Stimulated activated CD8-positive, alpha-beta memory T cell treated with anti-CD3 and anti-CD28 coated beads, Interleukin-15, amount 100 ng/mL, for 1 hour (primary cell): Measurements from ENCODE around the gene ZNF124.
A peak's percentile ranks its signal among the peaks of the same experiment; 100 is the strongest.
"Not testable (repeated sequence)": the region's sequence is repeated elsewhere in the genome, so short reads cannot be mapped to it uniquely, and the experiment has no call there.

Experiments used
- DNase-seq: peaks from one replicate; pipeline ENCODE4 v3.0.0-alpha.2; 2020; ENCODE audit warnings: low read depth

The ZNF124 gene

DNA sequence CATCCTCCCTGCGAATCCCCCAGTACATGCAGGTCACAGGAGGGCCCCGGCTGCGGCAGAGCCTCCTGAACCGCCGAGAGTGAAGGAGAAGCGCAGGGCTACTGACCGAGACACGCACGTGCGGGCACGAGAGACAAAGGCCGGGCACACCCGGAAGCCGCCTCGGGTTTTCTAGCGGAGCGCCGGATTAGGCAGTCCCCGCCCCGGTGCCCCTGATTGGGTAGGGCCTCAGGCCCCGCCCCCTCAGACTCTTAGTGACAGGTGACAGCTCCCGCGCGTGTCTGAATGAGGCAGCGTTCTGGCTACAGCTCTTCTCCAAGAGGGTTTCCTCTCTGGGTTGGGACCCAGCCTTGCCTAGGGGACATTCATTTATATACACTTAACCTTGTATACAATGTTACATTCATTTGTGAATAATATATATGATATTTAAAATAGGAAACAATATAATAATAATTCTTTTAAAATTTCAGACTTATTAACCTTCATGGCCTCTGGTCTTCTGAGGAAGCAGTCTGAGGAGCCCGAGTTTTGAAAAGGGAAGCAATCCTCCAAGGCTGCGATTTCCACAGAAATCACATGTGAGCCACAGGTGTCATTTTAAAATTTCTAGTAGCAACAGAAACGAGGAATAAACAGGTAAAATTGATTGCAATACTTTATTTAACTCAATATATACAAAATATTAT is at the start of gene ZNF124:
Gene ZNF124, minus strand, starts transcription at position 146 of the 689 bp plus-strand sequence. Its CDS starts 143 bp downstream, at position 3.
- not testable (repeated sequence) for DNase-seq

DNA sequence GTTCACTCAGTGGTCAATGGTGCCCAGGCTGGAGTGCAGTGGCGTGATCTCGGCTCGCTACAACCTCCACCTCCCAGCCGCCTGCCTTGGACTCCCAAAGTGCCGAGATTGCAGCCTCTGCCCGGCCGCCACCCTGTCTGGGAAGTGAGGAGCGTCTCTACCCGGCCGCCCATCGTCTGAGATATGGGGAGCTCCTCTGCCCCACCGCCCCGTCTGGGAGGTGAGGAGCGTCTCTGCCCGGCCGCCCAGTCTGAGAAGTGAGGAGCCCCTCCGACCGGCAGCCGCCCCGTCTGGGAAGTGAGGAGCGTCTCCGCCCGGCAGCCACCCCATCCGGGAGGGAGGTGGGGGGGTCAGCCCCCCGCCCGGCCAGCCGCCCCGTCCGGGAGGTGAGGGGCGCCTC is 48.5 kb upstream of the ZNF124 start:
- DNase-seq, result not testable (repeated sequence)

DNA sequence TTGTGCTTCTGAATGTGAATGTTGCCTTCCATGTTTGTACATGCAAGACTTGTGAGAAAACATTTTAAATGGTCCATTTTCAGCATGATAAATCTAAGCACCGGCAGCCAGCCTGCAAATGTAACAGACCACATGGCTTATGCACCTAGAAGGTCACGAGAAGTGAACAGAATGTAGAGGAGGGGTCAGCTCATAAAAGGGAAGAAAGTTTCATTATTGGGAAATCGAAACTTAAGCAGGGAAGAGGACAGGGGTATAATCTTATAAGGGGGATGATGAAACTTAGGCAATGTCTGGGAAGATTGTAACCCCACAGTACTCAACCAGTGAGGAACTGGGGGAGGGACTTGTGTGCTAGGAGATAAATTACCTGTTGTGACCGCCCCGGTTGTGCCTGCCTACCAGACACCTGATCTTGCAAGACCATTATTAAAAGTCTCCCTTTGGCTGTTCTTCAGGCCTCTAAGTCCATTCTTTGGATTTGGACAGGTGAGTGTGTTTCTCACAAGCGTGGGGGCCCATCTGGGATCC is 46.4 kb upstream of the ZNF124 start:
- no peak for DNase-seq

DNA sequence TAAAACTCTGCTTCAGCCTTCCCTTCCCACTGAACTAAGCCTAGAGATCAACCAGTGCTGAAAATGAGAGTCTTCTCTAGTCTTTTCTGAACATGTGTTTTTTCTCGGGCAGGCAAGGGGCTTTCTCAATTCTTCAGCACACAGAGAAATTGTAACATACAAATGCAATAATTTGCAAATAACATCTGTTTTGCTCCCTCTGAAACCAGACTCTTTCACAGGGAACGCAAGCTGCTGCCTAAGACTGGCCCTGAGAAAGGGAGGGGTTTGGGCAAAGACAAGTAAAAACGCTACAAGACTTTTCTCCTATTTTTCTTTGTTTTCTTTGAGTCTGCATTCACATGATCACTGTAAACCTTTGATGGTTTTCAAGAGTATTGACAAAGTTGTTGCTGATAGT is 44.4 kb upstream of the ZNF124 start:
- no peak for DNase-seq

DNA sequence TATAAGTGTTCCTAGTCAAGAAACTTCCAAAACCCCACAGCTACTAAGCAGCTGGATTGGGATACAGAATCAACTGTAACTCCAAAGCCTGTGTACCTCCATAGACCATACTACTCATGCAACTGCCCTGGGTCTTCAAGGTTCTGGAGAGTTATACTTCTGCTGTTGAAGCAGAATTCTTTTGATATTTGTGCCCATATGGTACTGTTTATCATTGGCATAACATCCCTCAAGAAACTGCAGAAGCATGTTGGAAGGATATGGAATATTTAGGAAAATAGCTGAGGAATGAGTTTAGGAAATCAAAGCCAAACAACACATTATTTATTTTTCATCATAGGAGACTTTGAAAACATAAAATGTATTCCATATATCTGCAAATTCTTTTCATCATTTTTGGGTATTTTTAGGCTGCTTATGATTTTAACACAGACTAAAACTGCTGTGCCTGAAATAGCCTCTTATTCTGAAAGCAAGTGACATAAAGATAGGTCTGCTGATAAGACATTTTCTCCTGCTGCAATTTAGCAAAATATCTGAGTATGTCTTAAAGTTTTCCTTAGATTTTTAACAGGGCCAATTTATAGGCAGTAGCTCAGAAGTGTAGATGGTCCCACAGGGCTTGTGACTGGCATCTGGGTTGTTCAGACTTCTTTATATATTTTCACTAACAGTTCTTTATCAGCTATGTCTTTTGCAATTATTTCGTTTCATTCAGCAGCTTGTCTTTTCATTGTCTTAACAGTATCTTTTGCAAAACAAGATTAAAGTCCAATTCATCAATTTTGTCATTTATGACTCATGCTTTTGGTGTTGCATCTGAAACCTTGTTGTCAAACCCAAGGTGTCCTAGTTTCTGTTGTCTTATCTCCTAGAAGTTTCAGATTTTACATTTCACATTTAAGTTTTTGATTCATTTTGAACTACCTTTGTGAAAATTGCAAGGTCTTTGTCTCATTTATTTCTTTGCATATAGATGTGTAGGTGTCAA is 41.1 kb upstream of the ZNF124 start:
- no peak for DNase-seq

DNA sequence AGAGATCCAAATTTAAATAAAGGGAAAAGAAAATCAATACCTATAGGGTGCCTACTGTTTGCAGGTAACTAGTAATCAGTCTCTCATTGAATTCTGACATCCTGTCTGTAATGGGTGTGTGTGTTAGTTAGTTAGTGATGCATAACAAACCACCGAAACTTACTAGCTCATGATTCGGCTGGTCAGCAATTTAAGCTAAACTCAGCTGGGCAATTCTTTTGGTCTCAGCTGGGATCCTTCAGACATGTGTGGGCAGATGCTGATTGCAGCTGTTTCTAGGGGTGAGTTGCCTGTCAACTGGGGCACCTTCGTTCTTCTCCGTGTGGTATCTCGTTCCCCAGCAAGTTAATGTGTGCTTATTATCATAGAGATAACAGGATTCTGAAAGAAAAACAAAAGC is 40.2 kb upstream of the ZNF124 start:
- no peak for DNase-seq

DNA sequence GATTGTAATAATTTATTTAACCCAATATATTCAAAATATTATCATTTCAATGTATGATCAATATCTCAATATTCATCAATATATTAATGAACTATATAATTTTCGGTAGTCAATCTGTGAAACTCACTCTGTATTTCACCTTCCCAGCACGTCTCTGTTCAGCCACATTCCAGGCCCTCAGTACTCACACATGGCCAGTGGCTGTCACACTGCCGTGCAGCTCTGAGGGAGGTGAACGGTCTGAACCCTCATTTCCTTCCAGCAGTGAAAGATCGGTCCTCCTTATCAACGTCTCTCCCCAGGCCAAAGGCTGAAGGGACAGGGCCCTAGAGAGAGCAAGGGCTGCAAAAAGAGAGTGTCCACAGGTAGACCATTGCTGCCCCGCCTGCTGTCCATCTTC is 39.5 kb upstream of the ZNF124 start:
- DNase-seq, result no peak

DNA sequence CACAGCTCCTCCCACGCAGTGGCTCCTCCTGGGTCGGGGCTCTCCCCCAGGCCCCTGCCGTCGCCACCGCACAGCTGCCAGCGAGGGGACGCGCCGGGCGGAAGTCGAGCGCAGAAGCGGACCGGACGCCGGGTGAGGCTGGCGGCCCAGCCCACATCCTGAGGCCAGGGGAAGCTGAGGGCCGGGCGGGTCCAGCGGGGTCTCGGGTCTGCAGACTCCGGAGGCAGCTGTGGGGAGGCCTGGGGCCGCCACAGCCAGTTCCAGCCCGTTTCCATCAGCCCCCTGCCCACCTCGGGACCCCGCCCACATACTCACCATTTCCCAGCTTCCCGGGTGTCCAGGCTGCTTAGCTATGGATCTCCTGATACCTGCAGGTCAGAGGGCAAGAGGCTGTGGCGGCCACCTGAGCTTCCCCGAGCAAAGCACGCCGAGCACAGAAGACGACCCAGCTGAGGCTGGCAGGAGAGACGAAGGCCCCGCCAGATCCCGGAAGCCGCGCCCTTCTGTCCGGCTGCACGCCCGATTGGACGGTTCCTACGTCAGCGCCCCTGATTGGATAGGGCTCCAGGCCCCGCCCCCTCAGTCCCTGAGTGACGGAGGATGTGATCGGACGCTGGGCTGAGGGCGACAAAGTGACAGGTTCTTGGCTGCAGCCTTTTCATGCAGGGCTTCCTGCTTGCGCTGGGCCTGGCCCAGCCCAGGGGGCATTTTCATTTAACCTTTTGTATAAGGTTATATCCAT is 38.7 kb upstream of the ZNF124 start:
- peak; percentile 92 for DNase-seq

DNA sequence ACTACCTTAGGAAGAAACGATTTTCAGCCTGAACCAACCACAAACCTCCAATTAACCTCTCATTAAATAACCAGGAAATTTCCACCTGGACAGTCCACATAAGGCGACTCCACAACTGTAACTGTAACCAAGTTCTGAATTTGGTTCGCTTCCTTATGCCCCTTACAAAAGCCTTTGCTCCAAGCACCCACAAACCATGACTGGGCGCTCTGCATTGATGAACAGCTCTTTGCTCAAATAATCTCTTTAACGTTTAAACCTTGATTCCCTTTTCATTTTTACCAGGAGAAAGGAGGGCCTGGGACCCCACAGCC is 38.2 kb upstream of the ZNF124 start:
- no peak for DNase-seq

DNA sequence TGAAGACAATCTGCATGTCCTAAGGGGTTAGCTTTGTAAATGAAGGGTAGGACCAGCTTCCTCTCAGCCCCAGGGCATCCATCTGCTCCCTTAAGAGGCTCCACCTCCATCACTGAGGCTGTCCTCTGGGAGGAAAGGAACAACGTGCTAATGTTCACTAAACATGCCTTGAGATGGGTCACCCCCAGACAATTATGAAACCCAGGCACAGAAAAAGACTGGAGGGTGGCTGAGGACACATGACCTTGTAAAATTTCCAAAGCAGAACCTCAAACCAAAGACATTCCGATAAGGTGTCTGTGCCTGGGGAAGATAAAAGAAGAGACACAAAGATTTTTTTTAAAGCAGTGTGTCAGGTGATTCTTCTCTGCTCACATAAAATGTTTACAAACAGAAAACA is 37.6 kb upstream of the ZNF124 start:
- no peak for DNase-seq

DNA sequence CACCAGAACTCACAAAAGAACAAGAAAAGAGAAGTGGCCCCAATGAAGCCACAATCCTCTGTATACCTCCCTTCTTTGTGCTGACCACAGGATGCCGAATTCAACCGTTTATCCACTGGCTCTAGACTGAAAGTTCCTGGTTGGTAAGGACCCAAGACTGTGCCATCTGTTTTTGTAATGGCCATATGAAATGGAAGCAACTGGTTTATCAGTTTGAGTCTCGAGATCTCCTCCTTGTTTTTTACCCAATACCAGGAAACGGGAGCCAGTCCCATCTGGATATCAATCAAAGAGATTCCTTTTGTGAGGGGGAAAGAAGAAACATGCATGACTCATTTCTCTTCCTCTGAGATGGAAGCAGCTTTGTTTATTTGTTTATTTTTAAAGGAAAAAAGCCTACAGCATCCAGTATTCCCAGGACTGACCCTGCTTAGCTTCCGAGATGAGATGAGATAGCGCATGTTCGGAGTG is 32.4 kb upstream of the ZNF124 start:
- DNase-seq, result no peak

DNA sequence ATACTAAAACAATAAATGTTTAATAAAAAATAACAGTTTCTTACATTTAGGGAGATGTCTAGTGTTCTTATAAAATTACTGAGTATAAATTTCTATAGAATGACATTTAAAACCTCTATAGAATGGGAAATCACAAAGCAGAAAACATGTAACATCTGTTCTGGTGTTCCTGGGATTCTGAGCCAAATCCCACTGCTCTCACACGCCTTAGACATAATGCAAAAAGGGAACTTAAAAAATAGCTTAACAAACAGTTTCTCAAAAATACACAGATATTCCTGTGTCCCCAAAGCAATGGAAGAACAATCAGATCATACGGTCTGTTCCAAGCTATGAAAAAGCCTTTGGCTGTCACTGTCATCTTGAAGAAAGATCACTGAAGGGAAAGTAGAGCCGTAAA is 27.0 kb upstream of the ZNF124 start:
- no peak for DNase-seq

DNA sequence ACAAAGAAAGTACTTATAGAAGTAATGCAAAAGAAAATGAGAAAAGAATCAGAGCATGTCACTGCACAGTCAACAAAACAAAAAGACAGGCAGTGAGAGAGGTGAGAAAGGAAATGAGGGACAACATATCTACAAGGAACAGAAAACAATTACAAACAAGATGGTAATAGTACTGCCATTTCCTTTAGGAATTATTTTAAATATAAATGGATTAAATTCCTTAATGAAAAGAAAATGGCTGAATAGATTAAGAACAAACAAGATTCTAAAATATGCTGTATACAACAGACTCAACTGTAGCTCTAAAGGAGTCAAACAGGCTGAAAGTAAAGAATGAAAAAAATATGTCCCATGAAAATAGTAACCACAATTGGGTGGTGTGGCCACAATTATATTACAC is 22.1 kb upstream of the ZNF124 start:
- DNase-seq, result no peak

DNA sequence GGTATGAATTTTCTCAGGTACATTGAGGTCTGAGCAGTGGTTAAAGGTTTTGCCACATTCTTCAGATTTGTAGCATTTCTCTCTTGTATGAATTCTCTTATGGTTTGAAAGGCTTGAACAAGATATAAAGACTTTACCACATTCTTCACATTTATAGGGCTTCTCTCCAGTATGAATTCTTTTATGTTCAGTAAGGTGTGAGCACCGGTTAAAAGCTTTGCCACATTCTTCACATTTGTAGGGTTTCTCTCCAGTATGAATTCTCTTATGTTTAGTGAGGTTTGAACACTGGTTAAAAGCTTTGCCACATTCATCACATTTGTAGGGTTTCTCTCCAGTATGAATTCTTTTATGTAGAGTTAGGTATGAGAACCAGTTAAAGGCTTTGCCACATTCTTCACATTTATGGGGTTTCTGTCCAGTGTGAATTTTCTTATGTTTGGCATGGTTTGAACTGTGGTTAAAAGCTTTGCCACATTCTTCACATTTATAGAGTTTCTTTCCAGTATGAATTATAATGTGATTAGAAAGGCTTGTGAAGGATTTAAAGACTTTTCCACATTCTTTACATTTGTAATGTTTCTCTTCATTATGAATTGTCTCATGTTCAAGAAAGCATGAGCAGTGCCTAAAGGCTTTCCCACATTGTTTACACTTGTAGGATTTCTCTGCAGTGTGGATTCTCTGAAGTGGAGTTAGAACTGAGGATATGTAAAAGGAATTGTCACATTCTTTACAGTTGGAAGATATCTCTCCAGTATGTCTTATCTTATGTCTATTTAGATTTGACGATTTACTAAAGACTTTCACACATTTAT is 18.4 kb upstream of the ZNF124 start:
- DNase-seq, result no peak

DNA sequence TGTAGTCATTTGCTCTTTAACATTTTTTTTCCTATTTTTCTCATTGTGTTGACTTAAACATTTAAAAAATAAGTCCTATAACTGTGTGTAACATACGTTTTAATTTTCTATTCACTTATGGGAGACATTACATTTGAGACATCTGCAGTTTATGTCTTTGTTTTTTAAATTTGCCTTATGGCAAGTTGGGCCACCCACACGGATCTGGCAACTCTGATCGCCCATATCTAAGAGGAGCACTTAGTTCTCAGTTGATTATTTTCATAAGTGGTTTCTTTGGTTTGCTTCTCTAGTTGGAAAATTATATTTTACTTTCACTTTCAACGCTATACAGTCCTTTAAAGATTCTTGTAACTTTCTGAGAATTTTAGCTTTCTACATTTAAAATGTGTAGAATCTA is 13.8 kb upstream of the ZNF124 start:
- DNase-seq, result no peak

DNA sequence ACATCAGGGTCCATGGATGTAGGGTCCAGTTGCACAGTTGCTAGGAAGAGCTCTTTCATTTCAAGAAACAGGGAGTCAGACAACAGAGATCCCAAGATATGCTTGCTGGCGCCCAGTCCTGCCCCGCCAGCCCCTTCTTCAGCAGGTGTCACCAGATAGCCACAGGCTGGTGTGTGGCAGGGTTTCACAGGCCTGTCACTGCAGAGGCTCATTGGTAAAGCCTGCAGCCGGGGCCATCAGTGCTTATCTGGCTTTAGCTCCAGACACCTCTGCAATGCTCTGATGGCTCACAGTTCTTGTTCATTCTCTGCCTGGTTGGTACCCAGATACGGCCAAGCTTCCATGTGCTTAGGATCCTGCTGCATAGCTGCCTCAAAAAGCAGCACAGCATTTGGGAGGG is 12.4 kb upstream of the ZNF124 start:
- no peak for DNase-seq

DNA sequence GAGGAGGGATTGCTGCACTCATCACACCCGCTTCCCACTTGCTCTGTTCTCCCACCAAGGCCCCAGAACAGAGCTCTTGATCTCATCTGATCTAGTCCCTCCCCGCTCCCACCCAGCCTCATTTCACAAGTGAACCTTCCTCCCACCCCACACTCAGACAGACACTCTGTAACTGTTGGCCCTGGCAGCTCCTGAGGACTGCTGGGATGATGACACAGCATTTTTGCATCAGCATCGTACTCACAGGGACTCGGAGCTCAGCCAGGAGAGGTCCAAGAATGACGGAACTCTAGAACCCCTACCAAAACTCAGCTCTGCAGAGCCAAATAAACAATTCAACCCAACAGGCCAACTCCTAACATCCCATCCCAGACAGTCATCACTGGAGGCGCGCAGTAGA is 11.2 kb upstream of the ZNF124 start:
- no peak for DNase-seq

DNA sequence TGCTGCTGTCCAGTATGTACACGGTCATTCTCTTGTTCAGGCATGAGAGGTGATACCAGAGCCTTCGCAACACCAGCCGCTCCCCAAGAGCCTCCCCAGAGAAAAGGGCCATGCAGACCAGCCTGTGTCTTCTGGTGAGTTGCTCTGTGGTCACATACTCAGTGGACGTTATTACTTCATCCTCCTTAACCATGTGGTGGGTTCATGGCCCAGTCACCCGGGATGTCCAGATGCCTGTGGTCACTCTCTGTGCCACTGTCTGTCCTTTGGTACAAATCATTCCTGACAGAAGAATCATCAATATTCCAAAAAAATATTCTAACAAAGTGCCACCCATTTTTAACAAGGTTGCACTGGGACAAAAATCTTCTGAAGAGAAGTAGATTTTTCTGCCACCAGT is 8.8 kb upstream of the ZNF124 start:
- DNase-seq, result no peak

DNA sequence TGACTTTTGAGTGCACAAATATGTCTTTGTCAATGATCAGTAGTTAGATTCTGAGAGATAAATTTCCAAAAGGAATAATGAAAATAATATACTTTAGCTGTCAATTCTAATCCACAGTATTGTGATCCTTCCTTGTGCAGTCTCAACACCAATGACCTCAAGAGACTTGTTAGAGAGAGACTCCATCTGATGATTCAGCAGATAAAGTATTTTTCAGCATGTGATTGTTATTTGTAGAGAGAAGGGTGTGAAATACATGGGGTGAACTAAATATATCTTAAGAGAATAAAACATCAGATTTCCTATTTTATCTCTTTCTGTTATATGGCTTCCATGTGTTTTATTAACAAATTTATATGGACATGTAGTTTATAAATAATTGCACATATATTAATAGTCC is 5.9 kb upstream of the ZNF124 start:
- no peak for DNase-seq

DNA sequence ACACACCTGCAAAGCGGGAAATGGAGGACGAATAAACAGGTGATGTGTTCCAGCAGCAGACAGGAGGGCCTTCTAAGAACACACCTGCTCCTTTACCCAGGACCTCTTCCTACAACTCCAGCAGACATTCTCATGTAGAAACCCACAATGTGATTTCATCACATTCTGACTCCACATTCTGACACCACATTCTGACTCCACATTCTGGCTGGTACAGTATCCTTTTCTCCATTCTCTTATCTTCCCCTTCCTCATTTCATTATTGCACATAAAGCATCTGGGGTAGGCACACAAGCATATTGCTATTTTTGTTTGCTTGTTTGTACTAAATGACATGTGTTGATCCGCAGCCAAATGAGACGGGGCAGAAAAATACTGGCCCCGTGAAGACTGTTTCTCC is 3.6 kb upstream of the ZNF124 start:
- DNase-seq, result no peak

DNA sequence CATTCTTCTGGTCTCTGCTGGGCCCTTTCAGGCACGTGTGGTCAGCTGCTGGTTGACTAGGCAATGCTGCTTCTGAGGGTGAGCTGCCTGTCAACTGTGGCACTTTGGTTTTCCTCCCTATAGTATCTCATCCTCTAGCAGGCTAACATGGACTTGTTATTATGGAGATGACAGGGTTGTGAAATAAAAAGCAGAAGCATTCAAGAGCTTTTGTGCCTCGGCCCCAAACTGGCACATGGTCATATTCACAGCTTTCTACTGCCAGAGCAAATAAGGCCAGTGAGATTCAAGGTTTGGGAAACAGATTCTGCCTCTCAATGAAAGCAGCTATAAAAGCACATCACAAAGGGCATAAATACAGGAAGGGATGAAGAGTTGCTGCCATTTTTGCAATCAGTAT is 1.6 kb upstream of the ZNF124 start:
- DNase-seq, result no peak

DNA sequence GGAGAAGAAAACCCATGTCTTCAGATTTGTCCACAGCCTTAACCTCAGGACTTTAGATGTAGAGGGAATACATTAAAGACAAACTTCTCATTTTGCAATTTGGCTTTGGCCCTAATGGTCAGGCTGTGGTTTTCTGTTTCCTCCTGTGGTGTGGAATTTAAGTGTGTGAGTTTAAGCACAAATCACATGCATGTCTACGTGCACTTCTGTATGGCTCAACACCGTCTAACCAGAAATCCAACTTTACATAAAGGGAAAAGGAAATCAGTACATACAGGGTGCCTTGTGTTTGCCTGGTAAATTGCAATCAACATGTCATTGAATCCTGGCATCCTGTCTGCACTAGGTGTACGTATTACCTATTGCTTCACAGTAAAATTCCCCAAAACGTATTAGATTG is 1.2 kb upstream of the ZNF124 start:
- DNase-seq, result no peak
